Testis (tissue), 2 donors: ENCODE measurements around the gene CUL1.

ENCODE experiments used
- POLR2A ChIP-seq: fragments of 450-650 bp; IDR thresholded peaks from one replicate; pipeline ENCODE4 v1.6.1; 2017; ENCODE audit warnings: antibody characterized with exemption, mild to moderate bottlenecking, moderate library complexity
- TF ChIP-seq, protein P1 (sequence below), 3 experiments: fragments of 450-650 bp in 2 of 3; fragments of 200-600 bp in 1 of 3; sonication (generic) in 1 of 3; IDR thresholded peaks; one replicate each; pipeline ENCODE4 v1.5.1; 2016 to 2019; ENCODE audit warnings: antibody characterized with exemption in 3 of 3, mild to moderate bottlenecking in 2 of 3, moderate library complexity in 1 of 3

DNA sequence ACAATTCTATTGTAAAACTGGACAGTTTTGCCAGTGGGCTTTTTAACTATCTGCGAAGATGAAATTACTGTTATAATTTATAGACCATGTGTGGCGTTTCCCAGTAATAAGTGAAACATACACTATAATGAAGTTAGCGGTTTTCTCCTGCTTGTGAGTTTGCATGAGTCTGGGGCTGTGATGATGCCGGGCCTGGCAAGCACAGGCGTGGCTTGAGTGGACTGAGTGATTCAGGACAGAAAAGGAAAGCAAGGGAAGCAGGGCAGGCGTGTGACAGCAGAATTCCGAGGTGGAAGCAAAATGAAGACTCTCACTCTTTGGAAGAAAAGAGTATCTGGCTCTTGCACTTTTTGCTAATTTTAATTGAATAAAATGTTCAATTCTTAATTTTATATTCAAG is 90.5 kb downstream of the CUL1 start:
- TF ChIP-seq, protein P1, sequence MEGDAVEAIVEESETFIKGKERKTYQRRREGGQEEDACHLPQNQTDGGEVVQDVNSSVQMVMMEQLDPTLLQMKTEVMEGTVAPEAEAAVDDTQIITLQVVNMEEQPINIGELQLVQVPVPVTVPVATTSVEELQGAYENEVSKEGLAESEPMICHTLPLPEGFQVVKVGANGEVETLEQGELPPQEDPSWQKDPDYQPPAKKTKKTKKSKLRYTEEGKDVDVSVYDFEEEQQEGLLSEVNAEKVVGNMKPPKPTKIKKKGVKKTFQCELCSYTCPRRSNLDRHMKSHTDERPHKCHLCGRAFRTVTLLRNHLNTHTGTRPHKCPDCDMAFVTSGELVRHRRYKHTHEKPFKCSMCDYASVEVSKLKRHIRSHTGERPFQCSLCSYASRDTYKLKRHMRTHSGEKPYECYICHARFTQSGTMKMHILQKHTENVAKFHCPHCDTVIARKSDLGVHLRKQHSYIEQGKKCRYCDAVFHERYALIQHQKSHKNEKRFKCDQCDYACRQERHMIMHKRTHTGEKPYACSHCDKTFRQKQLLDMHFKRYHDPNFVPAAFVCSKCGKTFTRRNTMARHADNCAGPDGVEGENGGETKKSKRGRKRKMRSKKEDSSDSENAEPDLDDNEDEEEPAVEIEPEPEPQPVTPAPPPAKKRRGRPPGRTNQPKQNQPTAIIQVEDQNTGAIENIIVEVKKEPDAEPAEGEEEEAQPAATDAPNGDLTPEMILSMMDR (IDR thresholded peaks at IDR 0.05): no peak
- TF ChIP-seq POLR2A: no peak
